Ovary (tissue), 3 donors: ENCODE data around the gene SRD5A1.

ENCODE experiments used
- EP300 ChIP-seq: sonication (generic); formaldehyde crosslinking; IDR thresholded peaks from one replicate; pipeline ENCODE4 v1.6.1; 2017; ENCODE audit warnings: antibody characterized with exemption
- TF ChIP-seq, protein P1 (sequence below), 3 donors: fragments of 450-650 bp in 2 of 3; fragments of 200-600 bp in 1 of 3; IDR thresholded peaks; one replicate each; pipeline versions ENCODE4 v1.5.1 to v1.8.0; 2016 to 2022; ENCODE audit warnings: antibody characterized with exemption in 3 of 3, mild to moderate bottlenecking in 1 of 3
- donor health status: DM: no; HTN: no; CAD: no.

DNA sequence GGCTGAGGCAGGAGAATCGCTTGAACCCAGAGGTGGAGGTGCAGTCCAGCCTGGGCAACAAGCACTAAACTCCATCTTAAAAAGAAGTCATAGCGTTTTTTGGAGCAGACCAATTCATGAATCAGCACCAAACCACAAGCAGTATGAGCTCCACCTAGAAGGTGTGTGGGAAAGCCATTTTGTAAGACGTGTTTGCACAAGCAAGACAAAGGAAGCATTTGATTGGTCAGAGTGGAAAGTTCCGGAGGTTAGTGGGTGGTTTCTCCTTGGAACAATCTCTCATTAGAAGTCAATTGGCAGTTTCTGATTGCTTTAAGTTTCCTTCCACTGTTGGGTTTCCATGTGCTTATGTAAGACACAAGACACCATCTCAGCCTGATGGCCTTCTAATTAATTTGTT, 5.0 kb downstream of the SRD5A1 start:
- TF ChIP-seq, protein P1, sequence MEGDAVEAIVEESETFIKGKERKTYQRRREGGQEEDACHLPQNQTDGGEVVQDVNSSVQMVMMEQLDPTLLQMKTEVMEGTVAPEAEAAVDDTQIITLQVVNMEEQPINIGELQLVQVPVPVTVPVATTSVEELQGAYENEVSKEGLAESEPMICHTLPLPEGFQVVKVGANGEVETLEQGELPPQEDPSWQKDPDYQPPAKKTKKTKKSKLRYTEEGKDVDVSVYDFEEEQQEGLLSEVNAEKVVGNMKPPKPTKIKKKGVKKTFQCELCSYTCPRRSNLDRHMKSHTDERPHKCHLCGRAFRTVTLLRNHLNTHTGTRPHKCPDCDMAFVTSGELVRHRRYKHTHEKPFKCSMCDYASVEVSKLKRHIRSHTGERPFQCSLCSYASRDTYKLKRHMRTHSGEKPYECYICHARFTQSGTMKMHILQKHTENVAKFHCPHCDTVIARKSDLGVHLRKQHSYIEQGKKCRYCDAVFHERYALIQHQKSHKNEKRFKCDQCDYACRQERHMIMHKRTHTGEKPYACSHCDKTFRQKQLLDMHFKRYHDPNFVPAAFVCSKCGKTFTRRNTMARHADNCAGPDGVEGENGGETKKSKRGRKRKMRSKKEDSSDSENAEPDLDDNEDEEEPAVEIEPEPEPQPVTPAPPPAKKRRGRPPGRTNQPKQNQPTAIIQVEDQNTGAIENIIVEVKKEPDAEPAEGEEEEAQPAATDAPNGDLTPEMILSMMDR (IDR thresholded peaks at IDR 0.05), result no peak
- no peak for TF ChIP-seq EP300
